GM06990 (cell line): ENCODE results near the gene WIPF1.

Source experiments
- DNase-seq: peaks from one replicate; pipeline ENCODE4 v3.0.0-alpha.2; 2011; ENCODE audit not compliant: insufficient read length; ENCODE audit errors: extremely low read depth
- H3K27me3 ChIP-seq: replicated peaks from 2 replicates; pipeline ENCODE4 v1.6.0; 2011; ENCODE audit warnings: low read length; ENCODE audit not compliant: control insufficient read depth, insufficient read depth
- H3K36me3 ChIP-seq: 2 replicates; pipeline ENCODE4 v1.5.1; 2011; ENCODE audit warnings: low read length; ENCODE audit not compliant: control insufficient read depth, insufficient read depth
- H3K4me3 ChIP-seq: replicated peaks from 2 replicates; pipeline ENCODE4 v1.5.1; 2011; ENCODE audit warnings: low read depth, mild to moderate bottlenecking, control low read depth, low read length
- TF ChIP-seq, protein P1 (sequence below): IDR thresholded peaks from 2 replicates; pipeline ENCODE4 v1.5.1; 2011; ENCODE audit warnings: low read length, control low read depth, mild to moderate bottlenecking, inconsistent platforms; ENCODE audit not compliant: insufficient read depth, poor library complexity, severe bottlenecking

The WIPF1 gene

DNA sequence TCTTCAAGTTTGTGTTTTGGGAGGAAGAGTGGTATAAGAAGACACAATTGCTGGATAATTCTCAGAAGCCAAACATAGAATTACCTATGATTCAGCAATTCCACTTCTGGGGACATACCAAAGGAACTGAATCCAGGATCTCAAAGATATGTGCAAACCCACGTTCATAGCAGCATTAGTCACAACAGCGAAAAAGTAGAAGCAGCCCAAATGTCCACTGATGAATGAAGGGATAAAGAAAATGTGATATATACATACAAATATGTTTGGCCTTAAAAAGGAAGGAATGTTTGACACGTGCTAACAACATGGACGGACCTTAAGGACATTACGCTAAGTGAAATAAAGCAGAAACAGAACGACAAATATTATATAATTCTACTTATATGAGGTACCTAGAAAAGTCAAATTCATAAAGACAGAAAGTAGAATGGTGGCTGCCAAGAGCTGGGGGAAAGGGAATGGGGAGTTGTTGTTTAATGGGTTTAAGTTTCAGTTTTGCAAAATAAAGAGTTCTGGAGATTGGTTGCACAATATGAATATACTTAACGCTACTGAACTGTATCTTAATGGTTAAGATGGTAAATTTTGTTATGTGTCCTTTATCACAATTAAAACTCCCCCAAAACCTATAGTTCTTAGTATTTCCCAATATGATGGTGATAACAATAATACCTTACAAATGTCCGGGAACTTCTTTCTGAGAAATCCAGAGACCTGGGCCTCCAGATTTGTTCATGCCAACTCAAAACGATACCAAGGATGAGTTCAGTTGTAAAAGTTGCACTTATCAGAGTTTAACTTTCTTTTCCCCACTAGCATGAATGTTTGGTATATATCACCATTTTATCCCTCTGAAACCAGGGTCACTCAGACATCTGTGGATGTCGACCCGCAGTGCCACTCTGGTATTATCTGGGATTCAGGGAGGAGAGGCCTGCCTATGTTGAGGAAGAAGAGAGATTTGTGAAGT lies 33.7 kb upstream of the WIPF1 start:
- peak overlapping the region; percentile 74 for H3K4me3 ChIP-seq
- H3K27me3 ChIP-seq = no peaks in the 10 kb centered on the region
- TF ChIP-seq, protein P1, sequence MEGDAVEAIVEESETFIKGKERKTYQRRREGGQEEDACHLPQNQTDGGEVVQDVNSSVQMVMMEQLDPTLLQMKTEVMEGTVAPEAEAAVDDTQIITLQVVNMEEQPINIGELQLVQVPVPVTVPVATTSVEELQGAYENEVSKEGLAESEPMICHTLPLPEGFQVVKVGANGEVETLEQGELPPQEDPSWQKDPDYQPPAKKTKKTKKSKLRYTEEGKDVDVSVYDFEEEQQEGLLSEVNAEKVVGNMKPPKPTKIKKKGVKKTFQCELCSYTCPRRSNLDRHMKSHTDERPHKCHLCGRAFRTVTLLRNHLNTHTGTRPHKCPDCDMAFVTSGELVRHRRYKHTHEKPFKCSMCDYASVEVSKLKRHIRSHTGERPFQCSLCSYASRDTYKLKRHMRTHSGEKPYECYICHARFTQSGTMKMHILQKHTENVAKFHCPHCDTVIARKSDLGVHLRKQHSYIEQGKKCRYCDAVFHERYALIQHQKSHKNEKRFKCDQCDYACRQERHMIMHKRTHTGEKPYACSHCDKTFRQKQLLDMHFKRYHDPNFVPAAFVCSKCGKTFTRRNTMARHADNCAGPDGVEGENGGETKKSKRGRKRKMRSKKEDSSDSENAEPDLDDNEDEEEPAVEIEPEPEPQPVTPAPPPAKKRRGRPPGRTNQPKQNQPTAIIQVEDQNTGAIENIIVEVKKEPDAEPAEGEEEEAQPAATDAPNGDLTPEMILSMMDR = no peak
- DNase-seq = no peak
- peaks cover 4% of the 10 kb centered on the region for H3K36me3 ChIP-seq

DNA sequence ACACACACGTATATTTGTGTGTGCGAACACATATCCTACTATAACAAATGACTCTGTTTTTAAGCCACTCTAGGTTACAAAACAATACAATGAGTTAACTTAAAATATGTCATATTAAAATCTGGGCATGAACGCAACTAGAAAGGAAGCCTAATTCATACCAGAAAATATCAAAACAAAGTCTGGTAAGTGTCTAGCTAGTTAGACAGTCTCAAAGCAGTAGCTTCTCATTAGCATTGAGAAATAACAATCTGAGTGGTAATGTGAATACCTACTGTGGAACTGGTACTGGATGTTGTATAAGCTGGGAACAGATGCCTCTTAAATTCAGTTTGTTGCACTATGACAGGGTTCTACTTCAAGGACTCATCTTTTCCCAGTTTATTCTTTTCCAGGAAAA lies 32.5 kb upstream of the WIPF1 start:
- H3K36me3 ChIP-seq = peaks cover 4% of the 10 kb centered on the region
- no peaks in the 10 kb centered on the region for H3K27me3 ChIP-seq
- DNase-seq = no peak

DNA sequence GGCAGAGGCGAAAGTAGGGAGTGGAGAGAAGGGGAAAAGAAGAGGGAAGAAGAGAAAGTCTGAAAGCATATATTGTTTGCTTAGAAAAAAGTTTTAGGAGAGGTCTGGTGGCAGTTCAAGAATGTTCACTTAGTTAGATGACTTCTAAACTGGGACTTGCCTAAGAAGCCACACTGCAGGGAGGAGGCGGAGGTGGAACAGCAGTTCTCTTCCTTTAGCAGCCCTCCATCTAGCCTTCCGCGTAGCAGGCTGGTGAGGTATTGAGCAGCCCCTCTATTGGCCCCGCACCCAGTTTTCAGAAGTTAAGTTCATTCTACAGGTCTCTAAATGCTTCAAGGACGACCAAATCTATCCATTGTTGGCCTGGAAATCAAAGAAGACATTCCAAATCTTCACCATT lies 31.9 kb upstream of the WIPF1 start:
- TF ChIP-seq, protein P1 = no peak
- no peak for DNase-seq
- peaks cover 6% of the 10 kb centered on the region for H3K36me3 ChIP-seq
- no peak overlapping the region for H3K4me3 ChIP-seq
- H3K27me3 ChIP-seq = no peaks in the 10 kb centered on the region

More for the DNA sequence above, 32.5 kb upstream of the WIPF1 start:
- TF ChIP-seq, protein P1 = no peak
- no peak overlapping the region for H3K4me3 ChIP-seq

DNA sequence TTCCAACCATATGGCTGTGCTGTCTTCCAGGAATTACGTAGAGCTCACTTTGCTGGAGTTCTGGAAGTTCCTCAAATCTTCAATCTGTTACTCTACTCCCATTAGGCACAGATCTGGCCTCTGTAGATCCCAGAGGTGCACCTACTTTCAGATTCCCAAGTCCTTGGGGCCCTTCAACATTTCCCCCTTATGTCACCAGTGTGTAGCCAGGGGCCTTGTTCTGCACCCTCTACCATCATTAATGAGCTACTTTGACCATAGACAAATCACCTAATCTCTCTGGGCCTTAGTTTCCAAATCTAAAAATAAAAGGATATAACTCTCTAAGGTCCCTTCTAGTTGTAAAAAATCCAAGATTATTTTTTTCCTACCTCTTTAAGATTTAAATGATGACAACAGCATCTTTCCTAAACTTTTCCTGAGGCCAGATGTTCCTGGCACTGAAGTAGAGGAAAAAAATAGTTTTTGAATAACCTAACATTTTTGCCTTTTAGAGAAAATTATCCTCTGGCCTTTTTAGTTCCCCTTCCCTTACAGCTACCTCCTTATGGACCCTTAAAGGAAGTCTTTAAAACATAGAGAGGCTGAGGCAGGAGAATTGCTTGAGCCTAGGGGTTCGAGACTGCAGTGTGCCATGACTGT lies 31.0 kb upstream of the WIPF1 start:
- Histone ChIP-seq H3K27me3 (no peaks in the 10 kb centered on the region), H3K36me3 (peaks cover 6% of the 10 kb centered on the region), H3K4me3 (no peak overlapping the region)
- TF ChIP-seq, protein P1 = no peak
- DNase-seq = no peak

DNA sequence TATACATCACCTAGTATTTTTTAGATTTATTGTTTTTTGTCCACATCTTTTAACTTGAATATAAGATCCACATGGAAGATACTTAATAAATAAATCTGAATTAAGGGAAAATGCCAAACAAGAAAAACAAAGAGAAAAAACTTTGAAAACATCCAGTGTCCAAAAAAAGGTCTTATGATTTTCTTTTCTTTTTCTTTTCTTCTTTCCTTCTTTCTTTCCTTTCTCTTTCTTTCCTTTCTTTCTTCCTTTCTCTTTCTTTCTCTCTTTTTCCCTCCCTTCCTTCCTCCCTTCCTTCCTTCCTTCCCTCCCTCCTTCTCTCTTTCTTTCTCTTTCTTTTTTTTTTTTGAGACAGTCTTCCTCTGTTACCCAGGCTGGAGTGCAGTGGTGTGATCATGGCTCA lies 29.6 kb upstream of the WIPF1 start:
- TF ChIP-seq, protein P1 = no peak
- Histone ChIP-seq H3K4me3 (no peak overlapping the region), H3K36me3 (peaks cover 9% of the 10 kb centered on the region), H3K27me3 (no peaks in the 10 kb centered on the region)
- DNase-seq = no peak
